AG09319 (cell line): ENCODE data around the gene PRKAR2A.
"Not testable (repeated sequence)": the region's sequence is repeated elsewhere in the genome, so short reads cannot be mapped to it uniquely, and the experiment has no call there.

Source experiments
- DNase-seq: peaks from one replicate; pipeline ENCODE4 v3.0.0-alpha.2; 2010; ENCODE audit warnings: low read depth; ENCODE audit errors: extremely low read depth
- CTCF ChIP-seq: IDR thresholded peaks from 2 replicates; pipeline ENCODE4 v1.5.1; 2011; ENCODE audit warnings: low read depth, mild to moderate bottlenecking, inconsistent platforms, low read length, moderate library complexity

The PRKAR2A gene

DNA sequence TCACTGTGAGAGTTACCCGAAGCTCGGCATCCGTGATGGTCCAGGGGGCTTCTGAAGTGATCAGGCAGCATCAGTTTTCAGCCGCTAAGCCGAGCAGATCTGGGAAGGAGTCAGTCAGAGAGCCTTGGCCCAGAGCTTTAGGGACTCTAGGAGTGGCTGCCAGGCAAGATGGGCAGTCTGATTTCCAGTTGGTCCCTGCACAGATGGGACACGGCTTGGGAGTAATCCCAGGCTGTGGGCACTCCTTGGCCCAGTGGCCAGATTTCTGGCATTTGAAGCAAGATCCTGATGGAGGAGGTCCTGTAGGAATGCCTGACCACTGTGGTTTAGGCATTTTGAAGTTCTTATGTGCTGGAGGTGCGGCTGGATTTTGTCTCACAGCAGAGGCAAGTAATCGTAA, 120.2 kb downstream of the PRKAR2A start:
- DNase-seq = no peak

DNA sequence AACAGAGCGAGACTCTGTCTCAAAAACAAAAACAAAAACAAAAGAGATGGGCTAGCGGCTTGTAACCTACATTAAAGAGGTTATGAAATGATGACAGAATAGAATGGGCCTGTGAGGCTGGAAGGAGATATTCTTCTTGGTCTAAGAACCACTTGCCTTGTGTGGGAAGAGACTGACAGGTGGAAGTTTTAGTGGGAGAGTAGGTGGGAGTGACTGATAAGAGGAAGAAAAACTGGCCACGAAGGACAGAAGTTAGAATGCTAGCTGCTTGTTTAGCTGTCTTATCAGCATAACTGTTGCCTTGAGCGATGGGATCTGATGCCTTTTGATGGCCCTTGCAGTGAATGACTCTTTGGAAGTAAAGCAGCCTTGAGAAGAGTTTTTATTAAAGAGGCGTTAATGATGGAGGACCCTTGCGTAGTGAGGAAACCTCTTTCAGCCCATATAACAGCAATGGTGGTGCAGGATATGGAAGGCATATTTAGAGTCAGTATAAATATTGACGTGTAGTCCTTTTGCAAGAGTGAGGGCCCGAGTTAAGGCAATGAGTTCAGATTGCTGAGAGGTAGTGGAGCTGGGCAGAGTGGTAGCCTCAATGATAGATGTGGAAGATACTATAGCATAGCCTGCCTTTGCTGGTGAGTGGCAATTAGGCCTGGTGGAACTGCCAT, 122.4 kb downstream of the PRKAR2A start:
- DNase-seq = not testable (repeated sequence)

More for the DNA sequence above, 120.2 kb downstream of the PRKAR2A start:
- TF ChIP-seq CTCF = no peak

DNA sequence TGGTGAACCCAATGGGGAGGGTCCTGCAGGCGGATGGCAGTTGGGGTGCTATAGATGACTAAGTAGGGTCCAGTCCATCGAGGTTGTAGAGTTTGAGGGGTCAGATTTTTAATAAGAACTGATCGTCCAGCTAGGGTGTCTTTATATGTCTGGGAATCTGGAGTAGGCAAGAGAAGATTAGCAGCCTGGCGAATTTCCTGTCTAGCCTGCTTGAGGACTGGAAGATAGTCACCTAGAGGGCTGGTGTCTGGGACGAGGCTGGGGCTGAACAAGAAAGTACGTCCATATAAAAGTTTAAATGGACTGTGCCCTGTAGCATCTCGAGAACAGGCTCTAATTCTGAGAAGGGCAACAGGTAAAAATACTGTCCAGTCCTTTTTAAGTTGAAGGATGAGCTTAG, 123.9 kb downstream of the PRKAR2A start:
- DNase-seq = no peak
- no peak for TF ChIP-seq CTCF

DNA sequence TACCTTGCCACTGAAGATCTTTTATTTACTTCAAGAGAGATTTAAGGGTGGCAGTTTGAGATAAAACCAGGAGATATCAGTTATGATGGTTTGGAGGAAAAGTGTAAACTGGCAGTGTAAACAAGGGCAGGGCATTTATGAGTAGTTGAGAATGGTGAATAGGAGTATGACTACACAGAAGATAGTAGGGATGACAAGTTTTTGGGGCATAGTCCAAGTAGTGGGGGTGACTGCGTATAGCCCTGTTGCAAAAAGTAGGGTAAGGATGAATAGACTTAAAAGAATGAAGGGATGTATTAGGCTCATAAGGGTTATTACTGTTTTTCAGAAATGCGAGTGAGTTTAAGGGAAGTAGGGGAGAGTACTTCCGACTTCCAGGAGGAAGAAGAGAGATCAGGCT, 124.4 kb downstream of the PRKAR2A start:
- DNase-seq = not testable (repeated sequence)

DNA sequence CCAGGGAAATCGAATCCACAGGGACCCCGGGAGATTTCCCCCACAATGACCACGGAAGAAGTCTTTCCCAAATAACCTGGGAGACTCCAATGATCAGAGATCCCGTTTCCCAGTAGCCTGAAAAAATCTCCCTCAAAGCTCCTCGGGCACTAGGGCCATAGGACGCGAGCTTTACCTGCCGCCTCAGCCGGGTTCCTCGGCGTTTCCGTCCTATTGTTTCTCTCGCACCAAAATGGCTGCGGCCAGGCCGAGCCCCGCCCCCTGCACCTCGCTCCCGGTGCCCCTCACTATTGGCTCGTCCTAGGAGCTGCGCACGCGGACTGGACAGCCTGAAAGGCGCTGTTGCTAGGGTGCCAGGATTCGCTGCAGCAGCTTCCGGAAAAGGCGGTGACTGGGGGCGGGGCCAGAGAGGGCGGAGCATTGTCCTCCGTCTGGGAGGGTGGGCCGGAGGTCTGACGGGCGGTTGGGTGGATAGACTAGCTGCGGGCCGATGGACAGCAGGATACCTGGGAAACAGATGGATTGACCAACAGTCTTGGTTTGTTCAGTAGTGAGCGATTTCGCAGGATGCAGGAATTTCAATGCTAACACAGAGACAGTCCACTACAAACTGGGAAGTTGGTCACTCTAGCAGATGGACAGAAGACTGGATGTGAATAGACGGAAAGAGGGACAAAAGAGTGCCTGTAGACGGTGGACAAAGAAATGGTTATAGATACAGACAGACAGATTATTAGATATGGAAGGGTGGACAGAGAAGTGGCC, 130.5 kb downstream of the PRKAR2A start, which contains the start of gene IP6K2:
TSS of gene IP6K2 (minus strand) at position 240 of the 765 bp plus-strand sequence. CDS start 21,930 bp downstream, outside the sequence.
- peak; percentile 92 for DNase-seq

DNA sequence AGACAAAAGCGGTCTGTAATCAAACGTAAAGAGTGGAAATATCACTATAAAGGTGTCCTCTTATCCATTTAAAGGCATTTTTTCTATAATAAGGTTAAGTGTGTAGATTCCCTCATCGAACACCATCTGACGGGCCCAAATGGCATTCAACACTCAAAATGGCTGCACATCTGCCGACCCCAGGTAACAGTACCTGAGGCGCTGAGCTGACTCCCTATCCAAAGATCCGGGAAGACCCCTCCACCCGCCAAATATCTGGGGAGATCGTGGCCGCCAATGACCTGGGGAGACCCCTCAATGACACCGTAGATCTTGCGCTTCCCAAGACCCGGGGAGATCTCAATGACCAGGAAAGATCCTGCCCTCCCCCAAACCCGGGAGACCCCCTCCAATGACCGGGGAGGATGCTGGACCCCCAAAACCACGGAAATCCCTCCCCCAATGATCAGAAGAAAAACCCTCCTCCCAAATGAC, 131.1 kb downstream of the PRKAR2A start:
- no peak for TF ChIP-seq CTCF
- DNase-seq = no peak

More for the DNA sequence above, 130.5 kb downstream of the PRKAR2A start, which contains the start of gene IP6K2:
- TF ChIP-seq CTCF = no peak

DNA sequence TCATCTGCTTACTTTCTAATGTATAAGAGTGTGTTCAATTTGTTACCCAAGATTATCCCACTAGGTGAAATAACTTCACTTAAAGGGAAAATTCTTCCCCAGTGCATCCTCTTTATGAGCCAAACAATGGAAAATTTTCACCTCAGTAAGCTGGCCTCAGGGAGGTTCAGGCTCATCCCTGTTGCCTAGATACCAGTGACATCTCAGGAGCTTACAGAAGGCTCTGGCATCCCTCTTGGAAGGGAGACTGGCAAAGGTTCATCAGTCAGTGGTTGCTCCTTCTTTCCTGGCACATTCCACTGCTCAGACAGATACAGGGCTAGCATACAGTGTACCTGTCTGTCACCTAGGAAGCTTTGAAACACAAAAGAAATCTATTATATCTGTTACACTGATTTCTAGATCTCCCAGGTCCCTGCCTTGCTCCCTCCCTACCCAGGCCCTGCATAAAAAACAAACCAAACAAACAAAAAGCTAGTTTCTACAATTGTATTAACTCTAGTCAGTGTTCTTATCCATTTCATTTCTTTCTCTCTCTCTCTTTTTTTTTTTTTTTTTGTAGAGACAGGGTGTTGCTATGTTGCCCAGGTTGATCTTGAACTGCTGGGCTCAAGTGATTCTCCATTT, 132.4 kb downstream of the PRKAR2A start:
- DNase-seq = no peak
- TF ChIP-seq CTCF = no peak

DNA sequence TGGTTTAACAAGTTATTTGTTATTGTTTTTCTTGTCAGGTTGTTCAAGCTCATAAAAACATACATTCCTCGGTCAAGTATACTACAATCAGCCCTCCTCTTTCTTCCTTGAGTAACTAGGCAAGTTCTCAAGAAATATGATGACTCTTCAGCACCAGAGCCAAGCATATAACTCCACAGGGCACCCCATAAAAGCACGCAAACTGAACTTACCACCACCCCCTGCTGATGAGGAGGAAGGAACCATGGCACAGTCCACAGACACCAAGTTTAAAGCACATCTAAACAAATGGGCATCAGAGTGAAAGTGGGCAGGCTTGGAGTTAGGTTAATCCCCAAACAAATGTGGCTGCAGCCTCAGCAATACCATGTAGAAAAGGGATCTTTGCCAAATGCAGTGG, 135.9 kb downstream of the PRKAR2A start:
- no peak for TF ChIP-seq CTCF
- no peak for DNase-seq
